Measurements from ENCODE around the gene SCRT2. TPM values are rescaled to one million over a fixed set of nuclear protein-coding genes. Genes with fewer than 3 reads are reported as not detected.

SCRT2 gene
- total RNA-seq, 4 donors from 2014 or later = not detected

DNA sequence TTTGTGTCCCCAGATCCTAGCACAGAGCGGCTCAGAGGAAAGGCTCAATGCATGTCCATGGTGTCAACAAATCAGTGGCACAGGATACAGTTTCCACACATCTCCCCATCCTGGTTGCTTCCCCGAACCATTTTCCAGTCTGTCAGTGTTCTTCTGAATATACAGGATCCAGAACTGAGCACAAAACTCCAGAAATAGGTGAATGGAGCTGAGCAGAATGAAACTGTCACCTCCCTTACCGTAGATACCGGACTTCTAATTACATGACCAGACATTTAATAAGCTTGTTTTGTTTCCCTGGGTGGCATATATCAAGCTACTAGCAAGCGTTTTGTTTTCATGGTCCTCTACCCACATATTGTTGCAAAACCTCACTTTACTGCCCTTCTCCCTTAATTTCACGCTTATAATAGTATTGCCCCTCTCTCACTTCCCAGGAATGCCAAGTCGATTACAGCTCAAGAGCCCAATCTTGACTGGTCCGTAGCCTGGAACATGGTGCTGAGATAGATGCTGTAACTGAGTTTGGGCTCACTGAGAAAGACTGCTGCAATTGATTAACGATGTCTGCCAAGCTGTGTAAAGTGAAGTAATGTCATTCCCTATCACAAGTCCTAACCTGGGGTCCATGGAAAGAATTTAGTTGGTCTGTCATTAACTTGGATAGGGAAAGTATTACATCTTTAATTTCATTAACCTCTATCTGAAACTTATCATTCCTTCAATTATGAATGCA, 12.0 kb upstream of the SCRT2 start:
- DNase-seq (ENCODE audit: low spot score in 2 of 2) = no peak
- Histone ChIP-seq H3K36me3 (no peaks in the 10 kb centered on the region), H3K9me3 (no peaks in the 10 kb centered on the region), H3K4me3 (no peak overlapping the region), H3K4me1 (no peaks in the 10 kb centered on the region), H3K27ac (no peak overlapping the region), H3K27me3 (peaks cover 66% of the 10 kb centered on the region)
- TF ChIP-seq POLR2A (IDR thresholded peaks at IDR 0.05) (no peak), POLR2AphosphoS5 (IDR thresholded peaks at IDR 0.05) (no peak), EP300 (IDR thresholded peaks at IDR 0.05) (no peak)
- TF ChIP-seq, protein P1, sequence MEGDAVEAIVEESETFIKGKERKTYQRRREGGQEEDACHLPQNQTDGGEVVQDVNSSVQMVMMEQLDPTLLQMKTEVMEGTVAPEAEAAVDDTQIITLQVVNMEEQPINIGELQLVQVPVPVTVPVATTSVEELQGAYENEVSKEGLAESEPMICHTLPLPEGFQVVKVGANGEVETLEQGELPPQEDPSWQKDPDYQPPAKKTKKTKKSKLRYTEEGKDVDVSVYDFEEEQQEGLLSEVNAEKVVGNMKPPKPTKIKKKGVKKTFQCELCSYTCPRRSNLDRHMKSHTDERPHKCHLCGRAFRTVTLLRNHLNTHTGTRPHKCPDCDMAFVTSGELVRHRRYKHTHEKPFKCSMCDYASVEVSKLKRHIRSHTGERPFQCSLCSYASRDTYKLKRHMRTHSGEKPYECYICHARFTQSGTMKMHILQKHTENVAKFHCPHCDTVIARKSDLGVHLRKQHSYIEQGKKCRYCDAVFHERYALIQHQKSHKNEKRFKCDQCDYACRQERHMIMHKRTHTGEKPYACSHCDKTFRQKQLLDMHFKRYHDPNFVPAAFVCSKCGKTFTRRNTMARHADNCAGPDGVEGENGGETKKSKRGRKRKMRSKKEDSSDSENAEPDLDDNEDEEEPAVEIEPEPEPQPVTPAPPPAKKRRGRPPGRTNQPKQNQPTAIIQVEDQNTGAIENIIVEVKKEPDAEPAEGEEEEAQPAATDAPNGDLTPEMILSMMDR (IDR thresholded peaks at IDR 0.05) = no peak
- 70% methylated on average over 9 of the region's 9 CpGs for WGBS

DNA sequence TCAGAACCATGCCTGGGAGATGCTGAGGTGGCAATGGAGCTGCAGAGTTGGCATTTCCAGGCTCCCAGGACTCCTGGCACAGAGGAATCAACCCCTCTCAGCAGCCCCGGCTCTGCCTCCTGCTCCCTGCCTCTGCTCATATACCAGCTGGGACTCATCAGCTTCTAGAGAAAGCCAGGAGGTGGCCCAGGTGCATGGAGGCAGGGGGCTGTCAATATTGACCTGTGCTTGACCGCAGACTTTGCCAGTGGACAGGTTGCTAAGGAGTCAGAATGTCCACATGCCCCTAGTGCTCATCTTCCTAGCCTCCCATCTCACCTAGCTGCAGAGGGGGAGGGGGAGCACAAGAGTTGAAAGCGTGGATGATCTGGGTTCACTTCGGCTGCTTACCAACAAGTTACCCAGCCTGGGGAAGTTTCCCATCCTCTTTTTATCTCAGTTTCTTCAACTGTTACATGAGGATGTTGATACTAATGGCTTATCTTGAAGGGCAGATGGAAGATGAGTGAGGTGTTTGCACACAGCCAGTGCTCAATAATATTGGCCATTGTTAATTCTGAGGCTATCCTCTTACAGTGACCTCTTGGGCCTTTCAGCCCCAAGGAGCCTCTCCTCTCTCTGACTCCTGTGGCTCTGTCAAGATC, 9.2 kb upstream of the SCRT2 start:
- no peak for DNase-seq (ENCODE audit: low spot score in 2 of 2)
- Histone ChIP-seq H3K27me3 (peaks cover 85% of the 10 kb centered on the region), H3K27ac (no peak overlapping the region), H3K4me3 (no peak overlapping the region), H3K9me3 (no peaks in the 10 kb centered on the region), H3K36me3 (no peaks in the 10 kb centered on the region), H3K4me1 (no peaks in the 10 kb centered on the region)
- TF ChIP-seq POLR2AphosphoS5 (IDR thresholded peaks at IDR 0.05) (no peak), POLR2A (IDR thresholded peaks at IDR 0.05) (no peak), EP300 (IDR thresholded peaks at IDR 0.05) (no peak)
- TF ChIP-seq, protein P1 (IDR thresholded peaks at IDR 0.05) = no peak
- WGBS = 80% methylated on average over 4 of the region's 4 CpGs

DNA sequence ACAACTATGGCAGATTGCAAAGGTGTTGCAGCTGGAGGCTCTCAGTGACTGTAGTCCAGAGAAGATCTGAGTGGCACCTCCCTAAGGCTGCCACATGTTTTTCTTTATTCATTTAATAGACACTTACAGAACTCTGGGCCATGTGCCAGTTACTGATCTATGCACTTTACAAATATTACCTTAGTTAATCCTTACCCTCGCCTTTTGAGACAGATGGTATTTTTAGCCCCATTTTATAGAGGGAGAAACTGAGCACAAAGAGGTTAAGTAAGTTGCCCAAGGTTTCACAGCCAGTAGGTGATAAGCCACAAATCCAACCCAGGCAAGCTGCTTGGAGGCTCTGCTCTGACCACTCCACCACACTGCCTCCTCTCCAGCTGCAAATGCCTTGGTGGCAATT, 6.5 kb upstream of the SCRT2 start:
- H3K4me3 ChIP-seq = no peak overlapping the region

DNA sequence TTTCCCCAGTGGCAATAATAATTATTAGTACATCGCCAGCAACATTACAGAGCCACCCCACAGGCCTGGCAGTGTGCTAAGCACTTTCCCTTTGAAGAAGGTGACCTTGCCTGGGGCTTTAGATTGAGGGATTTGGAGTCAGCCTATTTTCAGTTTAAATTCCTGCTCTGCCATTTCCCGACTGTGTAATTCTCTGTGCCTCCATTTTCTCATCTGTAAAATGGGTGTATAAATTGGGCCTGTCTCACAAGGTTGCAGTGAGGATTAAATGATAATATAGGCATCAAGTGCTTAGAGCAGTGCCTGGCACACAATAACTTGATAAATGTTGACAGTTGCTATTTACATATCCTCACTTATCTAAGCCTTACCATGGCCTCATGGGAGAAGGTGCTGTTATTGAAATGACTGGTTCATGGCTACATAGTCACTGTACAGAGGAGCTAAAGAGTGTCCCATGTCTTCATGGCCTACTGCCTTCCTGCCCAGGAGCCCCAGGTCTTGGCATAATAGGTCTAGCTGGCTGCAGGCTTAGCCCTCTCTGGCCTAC, 5.1 kb upstream of the SCRT2 start:
- no peaks in the 10 kb centered on the region for H3K36me3 ChIP-seq
- no peak overlapping the region for H3K27ac ChIP-seq
- TF ChIP-seq POLR2A (IDR thresholded peaks at IDR 0.05) (no peak), POLR2AphosphoS5 (IDR thresholded peaks at IDR 0.05) (no peak), EP300 (IDR thresholded peaks at IDR 0.05) (no peak)
- TF ChIP-seq, protein P1 (IDR thresholded peaks at IDR 0.05) = no peak
- peaks cover 11% of the 10 kb centered on the region for H3K4me1 ChIP-seq
- 71% methylated on average over 2 of the region's 2 CpGs for WGBS
- no peak overlapping the region for H3K4me3 ChIP-seq
- peaks cover 90% of the 10 kb centered on the region for H3K27me3 ChIP-seq
- no peaks in the 10 kb centered on the region for H3K9me3 ChIP-seq
- no peak for DNase-seq (ENCODE audit: low spot score in 2 of 2)

More for the DNA sequence above, 6.5 kb upstream of the SCRT2 start:
- DNase-seq (ENCODE audit: low spot score in 2 of 2) = no peak
- TF ChIP-seq POLR2A (IDR thresholded peaks at IDR 0.05) (no peak), EP300 (IDR thresholded peaks at IDR 0.05) (no peak), POLR2AphosphoS5 (IDR thresholded peaks at IDR 0.05) (no peak)
- TF ChIP-seq, protein P1 (IDR thresholded peaks at IDR 0.05) = no peak
- H3K4me1 ChIP-seq = no peaks in the 10 kb centered on the region
- H3K27ac ChIP-seq = no peak overlapping the region
- no peaks in the 10 kb centered on the region for H3K9me3 ChIP-seq
- 59% methylated on average over 1 of the region's 1 CpG for WGBS
- H3K36me3 ChIP-seq = no peaks in the 10 kb centered on the region
- peaks cover 88% of the 10 kb centered on the region for H3K27me3 ChIP-seq

DNA sequence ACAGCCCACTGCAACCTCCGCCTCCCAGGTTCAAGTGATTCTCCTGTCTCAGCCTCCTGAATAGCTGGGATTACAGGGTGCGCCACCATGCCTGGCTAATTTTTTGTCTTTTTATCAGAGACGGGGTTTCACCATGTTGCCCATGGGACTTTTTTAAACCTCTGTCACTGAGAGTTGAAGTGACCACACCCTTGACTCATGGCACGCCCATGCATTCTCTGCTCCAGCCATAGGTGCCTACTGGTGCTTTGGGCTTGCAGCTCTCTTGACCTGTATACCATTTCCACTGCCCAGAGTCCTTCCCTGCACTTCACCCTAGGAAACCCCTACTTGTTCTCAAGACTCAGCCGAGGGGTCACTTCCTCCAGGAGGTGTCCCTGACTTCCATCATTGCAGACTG, 2.4 kb upstream of the SCRT2 start:
- Histone ChIP-seq H3K4me3 (no peak overlapping the region), H3K9me3 (no peaks in the 10 kb centered on the region), H3K36me3 (no peaks in the 10 kb centered on the region), H3K4me1 (peaks cover 17% of the 10 kb centered on the region), H3K27ac (no peak overlapping the region), H3K27me3 (peaks cover 98% of the 10 kb centered on the region)
- DNase-seq (ENCODE audit: low spot score in 2 of 2) = no peak
- TF ChIP-seq POLR2A (IDR thresholded peaks at IDR 0.05) (no peak), POLR2AphosphoS5 (IDR thresholded peaks at IDR 0.05) (no peak), EP300 (IDR thresholded peaks at IDR 0.05) (no peak)
- TF ChIP-seq, protein P1 (IDR thresholded peaks at IDR 0.05) = no peak
- 88% methylated on average over 5 of the region's 5 CpGs for WGBS
